ENCODE measurements around the gene IMMP2L.

DNA sequence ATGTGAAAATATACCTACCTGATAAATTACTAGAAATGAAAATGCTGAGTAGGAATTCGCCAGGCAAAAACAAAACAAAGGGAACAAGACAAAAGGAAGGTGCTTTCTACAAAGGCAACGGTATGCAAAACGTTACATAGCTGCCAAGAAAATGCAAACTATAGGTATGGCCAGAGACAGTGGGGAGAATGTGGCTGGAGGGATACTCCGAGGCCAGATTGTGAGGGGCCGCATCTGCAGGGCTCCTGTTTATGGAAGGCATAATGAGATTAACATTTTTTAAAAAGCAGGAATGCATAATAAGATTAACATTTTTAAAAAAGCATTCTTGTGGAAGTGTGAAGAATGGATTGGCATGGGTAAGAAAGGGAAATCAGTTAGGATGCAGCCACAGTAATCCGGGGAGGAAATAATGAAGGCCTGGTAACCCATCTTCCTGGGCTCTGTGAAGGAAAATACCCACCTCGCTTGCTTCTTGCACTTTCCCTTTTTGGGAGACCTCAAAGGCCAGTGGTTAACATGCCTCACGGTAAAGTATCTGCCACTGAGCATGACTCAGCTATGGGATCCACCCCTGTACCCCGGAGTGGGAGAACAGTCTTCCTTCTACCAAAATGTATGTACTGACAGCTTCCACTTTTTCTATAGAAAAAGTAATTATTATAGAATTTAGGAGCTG, 617.2 kb downstream of the IMMP2L start:
- TF ChIP-seq, protein P1, sequence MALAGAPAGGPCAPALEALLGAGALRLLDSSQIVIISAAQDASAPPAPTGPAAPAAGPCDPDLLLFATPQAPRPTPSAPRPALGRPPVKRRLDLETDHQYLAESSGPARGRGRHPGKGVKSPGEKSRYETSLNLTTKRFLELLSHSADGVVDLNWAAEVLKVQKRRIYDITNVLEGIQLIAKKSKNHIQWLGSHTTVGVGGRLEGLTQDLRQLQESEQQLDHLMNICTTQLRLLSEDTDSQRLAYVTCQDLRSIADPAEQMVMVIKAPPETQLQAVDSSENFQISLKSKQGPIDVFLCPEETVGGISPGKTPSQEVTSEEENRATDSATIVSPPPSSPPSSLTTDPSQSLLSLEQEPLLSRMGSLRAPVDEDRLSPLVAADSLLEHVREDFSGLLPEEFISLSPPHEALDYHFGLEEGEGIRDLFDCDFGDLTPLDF (CRISPR knock-in tag; IDR thresholded peaks at IDR 0.05) = no peak
- TF ChIP-seq, protein P2, sequence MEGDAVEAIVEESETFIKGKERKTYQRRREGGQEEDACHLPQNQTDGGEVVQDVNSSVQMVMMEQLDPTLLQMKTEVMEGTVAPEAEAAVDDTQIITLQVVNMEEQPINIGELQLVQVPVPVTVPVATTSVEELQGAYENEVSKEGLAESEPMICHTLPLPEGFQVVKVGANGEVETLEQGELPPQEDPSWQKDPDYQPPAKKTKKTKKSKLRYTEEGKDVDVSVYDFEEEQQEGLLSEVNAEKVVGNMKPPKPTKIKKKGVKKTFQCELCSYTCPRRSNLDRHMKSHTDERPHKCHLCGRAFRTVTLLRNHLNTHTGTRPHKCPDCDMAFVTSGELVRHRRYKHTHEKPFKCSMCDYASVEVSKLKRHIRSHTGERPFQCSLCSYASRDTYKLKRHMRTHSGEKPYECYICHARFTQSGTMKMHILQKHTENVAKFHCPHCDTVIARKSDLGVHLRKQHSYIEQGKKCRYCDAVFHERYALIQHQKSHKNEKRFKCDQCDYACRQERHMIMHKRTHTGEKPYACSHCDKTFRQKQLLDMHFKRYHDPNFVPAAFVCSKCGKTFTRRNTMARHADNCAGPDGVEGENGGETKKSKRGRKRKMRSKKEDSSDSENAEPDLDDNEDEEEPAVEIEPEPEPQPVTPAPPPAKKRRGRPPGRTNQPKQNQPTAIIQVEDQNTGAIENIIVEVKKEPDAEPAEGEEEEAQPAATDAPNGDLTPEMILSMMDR (IDR thresholded peaks at IDR 0.05) = no peak
- no peak for TF ChIP-seq ZNF416 (CRISPR knock-in tag; IDR thresholded peaks at IDR 0.05)
- no peak for TF ChIP-seq MXD4 (CRISPR knock-in tag; IDR thresholded peaks at IDR 0.05; ENCODE audit: borderline replicate concordance)
- TF ChIP-seq, protein P3, sequence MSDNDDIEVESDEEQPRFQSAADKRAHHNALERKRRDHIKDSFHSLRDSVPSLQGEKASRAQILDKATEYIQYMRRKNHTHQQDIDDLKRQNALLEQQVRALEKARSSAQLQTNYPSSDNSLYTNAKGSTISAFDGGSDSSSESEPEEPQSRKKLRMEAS (CRISPR knock-in tag; IDR thresholded peaks at IDR 0.05) = no peak
- TF ChIP-seq, protein P4, sequence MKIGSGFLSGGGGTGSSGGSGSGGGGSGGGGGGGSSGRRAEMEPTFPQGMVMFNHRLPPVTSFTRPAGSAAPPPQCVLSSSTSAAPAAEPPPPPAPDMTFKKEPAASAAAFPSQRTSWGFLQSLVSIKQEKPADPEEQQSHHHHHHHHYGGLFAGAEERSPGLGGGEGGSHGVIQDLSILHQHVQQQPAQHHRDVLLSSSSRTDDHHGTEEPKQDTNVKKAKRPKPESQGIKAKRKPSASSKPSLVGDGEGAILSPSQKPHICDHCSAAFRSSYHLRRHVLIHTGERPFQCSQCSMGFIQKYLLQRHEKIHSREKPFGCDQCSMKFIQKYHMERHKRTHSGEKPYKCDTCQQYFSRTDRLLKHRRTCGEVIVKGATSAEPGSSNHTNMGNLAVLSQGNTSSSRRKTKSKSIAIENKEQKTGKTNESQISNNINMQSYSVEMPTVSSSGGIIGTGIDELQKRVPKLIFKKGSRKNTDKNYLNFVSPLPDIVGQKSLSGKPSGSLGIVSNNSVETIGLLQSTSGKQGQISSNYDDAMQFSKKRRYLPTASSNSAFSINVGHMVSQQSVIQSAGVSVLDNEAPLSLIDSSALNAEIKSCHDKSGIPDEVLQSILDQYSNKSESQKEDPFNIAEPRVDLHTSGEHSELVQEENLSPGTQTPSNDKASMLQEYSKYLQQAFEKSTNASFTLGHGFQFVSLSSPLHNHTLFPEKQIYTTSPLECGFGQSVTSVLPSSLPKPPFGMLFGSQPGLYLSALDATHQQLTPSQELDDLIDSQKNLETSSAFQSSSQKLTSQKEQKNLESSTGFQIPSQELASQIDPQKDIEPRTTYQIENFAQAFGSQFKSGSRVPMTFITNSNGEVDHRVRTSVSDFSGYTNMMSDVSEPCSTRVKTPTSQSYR (CRISPR knock-in tag; IDR thresholded peaks at IDR 0.05) = no peak
- TF ChIP-seq, protein P5, sequence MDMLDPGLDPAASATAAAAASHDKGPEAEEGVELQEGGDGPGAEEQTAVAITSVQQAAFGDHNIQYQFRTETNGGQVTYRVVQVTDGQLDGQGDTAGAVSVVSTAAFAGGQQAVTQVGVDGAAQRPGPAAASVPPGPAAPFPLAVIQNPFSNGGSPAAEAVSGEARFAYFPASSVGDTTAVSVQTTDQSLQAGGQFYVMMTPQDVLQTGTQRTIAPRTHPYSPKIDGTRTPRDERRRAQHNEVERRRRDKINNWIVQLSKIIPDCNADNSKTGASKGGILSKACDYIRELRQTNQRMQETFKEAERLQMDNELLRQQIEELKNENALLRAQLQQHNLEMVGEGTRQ (CRISPR knock-in tag; IDR thresholded peaks at IDR 0.05) = no peak
- TF ChIP-seq GRHL2 (CRISPR knock-in tag; IDR thresholded peaks at IDR 0.05; ENCODE audit: insufficient replicate concordance, severe bottlenecking) = no peak
- TF ChIP-seq, protein P6, sequence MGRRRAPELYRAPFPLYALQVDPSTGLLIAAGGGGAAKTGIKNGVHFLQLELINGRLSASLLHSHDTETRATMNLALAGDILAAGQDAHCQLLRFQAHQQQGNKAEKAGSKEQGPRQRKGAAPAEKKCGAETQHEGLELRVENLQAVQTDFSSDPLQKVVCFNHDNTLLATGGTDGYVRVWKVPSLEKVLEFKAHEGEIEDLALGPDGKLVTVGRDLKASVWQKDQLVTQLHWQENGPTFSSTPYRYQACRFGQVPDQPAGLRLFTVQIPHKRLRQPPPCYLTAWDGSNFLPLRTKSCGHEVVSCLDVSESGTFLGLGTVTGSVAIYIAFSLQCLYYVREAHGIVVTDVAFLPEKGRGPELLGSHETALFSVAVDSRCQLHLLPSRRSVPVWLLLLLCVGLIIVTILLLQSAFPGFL (CRISPR knock-in tag; IDR thresholded peaks at IDR 0.05; ENCODE audit: borderline replicate concordance) = no peak
- no peak for TF ChIP-seq ZNF138 (CRISPR knock-in tag; conservative IDR thresholded peaks at IDR 0.05)
- TF ChIP-seq, protein P7, sequence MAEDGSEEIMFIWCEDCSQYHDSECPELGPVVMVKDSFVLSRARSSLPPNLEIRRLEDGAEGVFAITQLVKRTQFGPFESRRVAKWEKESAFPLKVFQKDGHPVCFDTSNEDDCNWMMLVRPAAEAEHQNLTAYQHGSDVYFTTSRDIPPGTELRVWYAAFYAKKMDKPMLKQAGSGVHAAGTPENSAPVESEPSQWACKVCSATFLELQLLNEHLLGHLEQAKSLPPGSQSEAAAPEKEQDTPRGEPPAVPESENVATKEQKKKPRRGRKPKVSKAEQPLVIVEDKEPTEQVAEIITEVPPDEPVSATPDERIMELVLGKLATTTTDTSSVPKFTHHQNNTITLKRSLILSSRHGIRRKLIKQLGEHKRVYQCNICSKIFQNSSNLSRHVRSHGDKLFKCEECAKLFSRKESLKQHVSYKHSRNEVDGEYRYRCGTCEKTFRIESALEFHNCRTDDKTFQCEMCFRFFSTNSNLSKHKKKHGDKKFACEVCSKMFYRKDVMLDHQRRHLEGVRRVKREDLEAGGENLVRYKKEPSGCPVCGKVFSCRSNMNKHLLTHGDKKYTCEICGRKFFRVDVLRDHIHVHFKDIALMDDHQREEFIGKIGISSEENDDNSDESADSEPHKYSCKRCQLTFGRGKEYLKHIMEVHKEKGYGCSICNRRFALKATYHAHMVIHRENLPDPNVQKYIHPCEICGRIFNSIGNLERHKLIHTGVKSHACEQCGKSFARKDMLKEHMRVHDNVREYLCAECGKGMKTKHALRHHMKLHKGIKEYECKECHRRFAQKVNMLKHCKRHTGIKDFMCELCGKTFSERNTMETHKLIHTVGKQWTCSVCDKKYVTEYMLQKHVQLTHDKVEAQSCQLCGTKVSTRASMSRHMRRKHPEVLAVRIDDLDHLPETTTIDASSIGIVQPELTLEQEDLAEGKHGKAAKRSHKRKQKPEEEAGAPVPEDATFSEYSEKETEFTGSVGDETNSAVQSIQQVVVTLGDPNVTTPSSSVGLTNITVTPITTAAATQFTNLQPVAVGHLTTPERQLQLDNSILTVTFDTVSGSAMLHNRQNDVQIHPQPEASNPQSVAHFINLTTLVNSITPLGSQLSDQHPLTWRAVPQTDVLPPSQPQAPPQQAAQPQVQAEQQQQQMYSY (CRISPR knock-in tag; IDR thresholded peaks at IDR 0.05) = no peak
- TF ChIP-seq, protein P8, sequence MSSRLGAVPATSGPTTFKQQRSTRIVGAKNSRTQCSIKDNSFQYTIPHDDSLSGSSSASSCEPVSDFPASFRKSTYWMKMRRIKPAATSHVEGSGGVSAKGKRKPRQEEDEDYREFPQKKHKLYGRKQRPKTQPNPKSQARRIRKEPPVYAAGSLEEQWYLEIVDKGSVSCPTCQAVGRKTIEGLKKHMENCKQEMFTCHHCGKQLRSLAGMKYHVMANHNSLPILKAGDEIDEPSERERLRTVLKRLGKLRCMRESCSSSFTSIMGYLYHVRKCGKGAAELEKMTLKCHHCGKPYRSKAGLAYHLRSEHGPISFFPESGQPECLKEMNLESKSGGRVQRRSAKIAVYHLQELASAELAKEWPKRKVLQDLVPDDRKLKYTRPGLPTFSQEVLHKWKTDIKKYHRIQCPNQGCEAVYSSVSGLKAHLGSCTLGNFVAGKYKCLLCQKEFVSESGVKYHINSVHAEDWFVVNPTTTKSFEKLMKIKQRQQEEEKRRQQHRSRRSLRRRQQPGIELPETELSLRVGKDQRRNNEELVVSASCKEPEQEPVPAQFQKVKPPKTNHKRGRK (CRISPR knock-in tag; IDR thresholded peaks at IDR 0.05; ENCODE audit: borderline replicate concordance) = no peak
- TF ChIP-seq ELF4 (CRISPR knock-in tag; IDR thresholded peaks at IDR 0.05; ENCODE audit: low read depth) = no peak

Data from WTC11 (cell line).